Ammon's horn (tissue), 1 donor: ENCODE results near the gene TMEM238.
"Not testable (repeated sequence)": the region's sequence is repeated elsewhere in the genome, so short reads cannot be mapped to it uniquely, and the experiment has no call there.

ENCODE experiments used
- DNase-seq: peaks from one replicate; pipeline ENCODE4 v3.0.0-alpha.2; 2016; ENCODE audit warnings: low spot score

TMEM238 gene

DNA sequence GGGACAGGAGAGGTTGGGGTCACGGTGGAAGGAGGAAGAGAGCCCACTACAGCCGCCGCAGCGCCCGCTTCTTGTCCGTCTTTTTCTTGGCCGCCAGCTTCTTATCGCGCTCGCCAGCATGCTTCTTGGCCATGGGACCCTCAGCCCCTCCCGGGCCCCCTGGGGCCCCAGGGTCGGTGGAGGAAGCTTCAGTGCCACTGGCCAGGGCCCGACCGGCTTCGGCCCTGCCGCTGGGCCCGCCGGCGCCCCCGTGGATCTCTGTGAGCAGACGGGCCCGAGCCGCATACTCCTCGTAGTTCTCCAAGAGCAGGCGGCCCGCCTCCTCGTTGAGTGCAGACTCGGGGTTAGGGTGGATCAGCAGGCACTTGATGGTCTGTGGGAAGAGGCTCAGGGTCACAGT is 17.3 kb upstream of the TMEM238 start:
- DNase-seq, result not testable (repeated sequence)

GRCh38 chr19:55400281-55401087 is 16.4 kb upstream of the TMEM238 start:
- no peak for DNase-seq

GRCh38 chr19:55398200-55398925 is 14.3 kb upstream of the TMEM238 start:
- no peak for DNase-seq

DNA sequence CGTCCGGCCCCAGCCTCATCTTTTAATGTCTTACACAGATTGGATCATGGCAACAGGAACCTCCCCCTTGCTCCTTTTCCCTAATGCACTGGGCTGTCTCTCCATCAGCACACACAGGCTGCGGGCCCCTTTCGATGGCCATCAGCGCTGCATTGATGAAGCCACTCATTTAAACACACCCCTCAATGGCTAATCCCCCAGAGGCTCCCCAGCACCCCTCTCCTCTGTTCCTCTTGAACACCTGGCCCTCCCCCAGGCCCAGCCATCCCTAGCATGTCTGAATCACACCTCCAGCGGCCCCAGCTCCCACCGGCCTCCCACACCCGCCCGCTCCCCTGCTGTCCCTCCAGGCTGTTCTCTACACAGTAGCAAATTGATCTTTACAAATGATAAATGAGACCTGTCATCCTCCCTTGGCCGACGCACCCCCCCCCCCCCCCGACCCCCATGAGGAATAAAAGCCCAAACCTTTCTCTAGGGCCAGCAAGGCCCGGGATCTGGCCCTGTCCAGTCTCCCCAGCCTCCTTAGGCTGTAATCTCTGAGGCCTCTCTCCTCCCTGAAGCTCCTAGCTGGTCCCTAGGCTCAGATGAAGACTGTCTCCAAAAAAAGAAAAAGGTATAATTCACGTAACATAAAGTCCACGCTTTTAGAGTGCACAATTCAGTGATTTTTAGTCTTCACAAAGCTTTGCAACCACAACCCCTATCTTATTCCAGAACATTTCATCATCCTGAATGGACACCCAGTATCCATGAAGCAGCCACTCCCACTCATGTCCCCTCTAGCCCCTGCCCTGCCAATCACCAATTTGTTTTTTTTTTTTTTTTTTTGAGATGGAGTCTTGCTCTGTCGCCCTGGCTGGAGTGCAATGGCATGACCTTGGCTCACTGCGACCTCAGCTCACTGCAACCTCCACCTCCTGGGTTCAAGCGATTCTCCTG is 9.0 kb upstream of the TMEM238 start:
- DNase-seq, result no peak

GRCh38 chr19:55391702-55392615 is 7.9 kb upstream of the TMEM238 start:
- no peak for DNase-seq

- DNase-seq, result no peak
These were observed 7.1 kb upstream of the TMEM238 start for GRCh38 chr19:55391191-55391670.

GRCh38 chr19:55390461-55390880 is 6.4 kb upstream of the TMEM238 start:
- no peak for DNase-seq

- no peak for DNase-seq
These were observed 5.6 kb upstream of the TMEM238 start for GRCh38 chr19:55389386-55390317.

DNA sequence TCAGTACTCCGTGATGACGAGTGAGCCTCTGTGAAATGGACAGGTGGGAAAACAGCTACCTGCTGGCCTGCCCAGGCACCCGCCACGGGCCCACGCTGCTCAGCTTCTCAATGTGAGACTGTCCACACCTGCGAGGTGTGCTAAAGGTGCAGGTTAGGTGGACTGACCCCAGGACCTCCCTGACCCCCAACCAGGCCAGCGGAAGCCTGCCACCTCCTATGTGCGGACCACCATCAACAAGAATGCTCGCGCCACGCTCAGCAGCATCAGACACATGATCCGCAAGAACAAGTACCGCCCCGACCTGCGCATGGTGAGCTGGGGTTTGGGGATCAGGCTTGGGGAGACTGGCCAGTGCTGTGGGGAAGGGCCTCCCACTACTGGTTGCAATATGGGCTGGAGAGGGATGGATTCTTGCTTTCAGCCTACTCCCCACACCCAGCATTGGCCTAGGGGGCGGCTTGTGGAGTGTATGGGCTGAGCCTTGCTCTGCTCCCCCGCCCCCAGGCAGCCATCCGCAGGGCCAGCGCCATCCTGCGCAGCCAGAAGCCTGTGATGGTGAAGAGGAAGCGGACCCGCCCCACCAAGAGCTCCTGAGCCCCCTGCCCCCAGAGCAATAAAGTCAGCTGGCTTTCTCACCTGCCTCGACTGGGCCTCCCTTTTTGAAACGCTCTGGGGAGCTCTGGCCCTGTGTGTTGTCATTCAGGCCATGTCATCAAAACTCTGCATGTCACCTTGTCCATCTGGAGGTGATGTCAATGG is 3.8 kb upstream of the TMEM238 start:
- no peak for DNase-seq

GRCh38 chr19:55386493-55386971 is 2.4 kb upstream of the TMEM238 start:
- no peak for DNase-seq

GRCh38 chr19:55385724-55386492 is 1.8 kb upstream of the TMEM238 start, which contains the start of gene RPL28:
TSS of gene RPL28 (plus strand) at chr19:55385932. CDS start at chr19:55386358, 426 bp downstream.
- DNase-seq, result peak; percentile 99

DNA sequence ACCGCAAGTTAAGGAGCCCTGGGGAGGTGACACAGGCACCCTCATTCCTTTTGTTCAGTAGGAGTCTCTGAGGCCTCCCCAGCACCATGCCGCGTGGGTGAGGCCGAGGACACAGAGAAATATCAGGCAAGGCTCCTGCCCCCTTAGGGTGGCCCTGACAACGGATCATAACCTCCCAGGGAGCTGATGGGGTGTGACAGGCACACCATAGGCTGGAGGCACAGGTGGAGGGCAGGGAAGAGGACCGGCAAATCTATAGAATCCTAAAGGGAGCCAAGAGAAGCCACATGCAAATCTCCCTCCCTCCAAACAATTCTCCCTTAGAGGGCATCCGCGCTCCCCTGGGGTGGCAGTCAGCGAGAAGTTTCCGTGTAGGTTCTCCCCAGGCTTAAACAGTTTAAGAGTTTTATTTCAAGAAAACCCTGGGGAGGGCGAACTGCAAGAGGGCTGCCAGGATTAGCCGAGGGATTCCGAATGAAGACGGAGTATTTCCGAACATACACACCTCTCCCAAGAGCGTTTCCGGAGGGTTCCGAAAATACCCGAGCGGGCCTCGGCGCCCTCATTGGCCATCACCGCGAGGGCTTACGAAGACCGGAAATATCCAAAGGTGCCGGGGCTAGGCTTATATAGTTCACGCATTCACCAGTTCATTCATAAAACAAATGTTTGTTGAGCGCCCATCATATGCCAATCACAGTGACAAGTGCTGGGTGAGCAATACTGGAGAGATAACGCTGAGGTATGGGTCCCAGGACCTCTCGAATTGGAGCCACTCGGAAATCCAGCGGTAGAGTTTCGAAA is 1.0 kb upstream of the TMEM238 start:
- peak; percentile 93 for DNase-seq

DNA sequence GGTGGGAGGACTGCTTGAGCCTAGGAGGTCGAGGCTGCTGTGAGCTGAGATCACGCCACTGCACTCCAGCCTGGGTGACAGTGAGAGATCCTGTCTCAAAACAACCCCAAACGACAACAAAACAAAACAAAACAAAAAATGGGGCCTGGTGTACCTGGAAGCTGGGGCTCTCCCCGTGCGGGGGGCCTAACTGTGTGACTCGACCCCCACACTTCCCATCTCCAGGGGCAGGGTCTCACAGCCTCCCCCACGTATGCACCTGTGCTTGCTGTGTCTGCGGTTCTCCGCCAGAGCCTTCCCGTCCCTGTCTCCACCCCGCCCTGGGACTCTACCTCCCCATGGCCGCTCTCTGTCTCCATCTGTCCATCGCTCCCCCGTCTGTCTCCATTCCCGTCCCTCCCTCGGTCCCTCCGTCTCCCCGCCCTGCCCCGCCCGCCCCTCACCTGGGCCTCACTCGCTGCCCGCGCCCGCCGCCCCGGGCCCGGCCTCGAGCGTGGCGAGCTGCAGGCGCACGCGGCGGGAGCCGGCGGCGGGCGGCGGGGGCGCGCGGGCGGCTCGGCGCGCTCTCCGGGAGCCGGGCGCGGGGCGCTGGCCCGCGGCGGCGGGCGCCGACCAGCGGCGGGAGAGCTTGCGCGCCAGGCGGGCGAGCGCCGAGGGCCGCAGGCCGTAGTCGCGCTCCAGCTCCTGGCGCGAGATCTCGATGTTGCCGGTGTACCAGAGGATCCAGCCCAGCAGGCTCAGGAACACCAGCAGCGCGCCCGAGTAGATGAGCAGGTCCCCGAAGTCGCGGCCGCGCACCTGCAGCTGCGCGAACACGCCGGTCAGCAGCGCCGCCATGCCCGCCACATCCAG is 587 bp downstream of the TMEM238 start:
- DNase-seq, result peak; percentile 49

DNA sequence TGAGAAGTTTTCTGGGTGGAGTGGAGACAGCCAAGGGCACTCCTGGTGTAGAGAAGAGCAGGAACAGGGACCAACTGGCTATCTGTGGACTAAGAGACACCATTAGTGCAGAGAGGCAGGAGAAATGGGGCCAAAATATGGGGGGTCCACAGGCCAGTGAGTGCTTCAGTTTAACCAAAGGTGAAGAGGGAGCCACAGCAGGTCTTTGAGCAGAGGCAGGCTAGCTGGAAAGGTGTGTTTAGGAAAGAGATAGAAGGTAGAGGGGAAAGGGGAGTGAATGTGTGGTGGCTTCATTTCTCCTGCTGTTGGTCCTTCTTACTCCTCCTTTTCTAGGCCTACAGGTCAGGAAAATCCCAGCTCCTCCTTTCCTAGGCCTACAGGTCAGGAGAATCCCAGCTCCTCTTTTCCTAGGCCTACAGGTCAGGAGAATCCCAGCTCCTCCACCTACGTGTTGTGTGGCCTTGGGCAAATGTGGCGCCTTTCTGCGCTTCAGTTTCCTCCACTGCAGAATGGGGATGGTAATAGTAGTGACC is 1.5 kb downstream of the TMEM238 start:
- no peak for DNase-seq

GRCh38 chr19:55382013-55382412 is 2.1 kb downstream of the TMEM238 start:
- DNase-seq, result no peak

DNA sequence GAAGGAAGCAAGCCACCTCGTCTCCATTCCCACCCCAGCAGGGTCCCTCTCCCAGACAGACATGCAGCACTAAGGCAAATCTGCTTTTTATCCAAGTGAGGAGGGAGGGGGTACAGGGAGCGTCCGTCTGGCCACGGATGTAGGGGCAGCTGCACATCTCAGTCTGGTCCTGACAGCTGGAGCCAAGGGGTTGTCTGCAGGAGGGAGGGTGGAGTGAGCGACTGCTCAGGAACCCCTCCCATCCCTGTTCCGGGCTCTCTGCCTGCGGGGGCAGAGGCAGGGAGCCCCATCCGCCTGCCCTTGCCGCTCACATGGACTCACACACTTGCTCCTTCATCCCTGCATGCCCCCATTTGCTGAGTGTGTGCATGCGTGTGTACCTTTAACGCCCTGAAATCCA is 4.9 kb downstream of the TMEM238 start:
- no peak for DNase-seq
